Fibroblast of mammary gland (primary cell): ENCODE results near the gene PAQR7.
A peak's percentile ranks its signal among the peaks of the same experiment; 100 is the strongest.

Experiments
- DNase-seq: peaks from one replicate; pipeline ENCODE4 v3.0.0-alpha.2; 2010; ENCODE audit warnings: low read depth
- H3K4me3 ChIP-seq: 2 replicates; pipeline ENCODE4 v1.5.1; 2011; ENCODE audit warnings: low read depth, mild to moderate bottlenecking, low read length, moderate library complexity; ENCODE audit not compliant: control insufficient read depth
- CTCF ChIP-seq: conservative IDR thresholded peaks from 2 replicates; pipeline ENCODE4 v1.5.1; 2011; ENCODE audit warnings: low read depth, low read length, inconsistent platforms; ENCODE audit not compliant: control insufficient read depth, insufficient read depth

Gene PAQR7

GRCh38 chr1:25829046-25829445, 46.5 kb downstream of the PAQR7 start:
- DNase-seq: no peak
- TF ChIP-seq CTCF: no peak
- H3K4me3 ChIP-seq: no peak overlapping the region

GRCh38 chr1:25828491-25828890, 47.0 kb downstream of the PAQR7 start:
- no peak for TF ChIP-seq CTCF
- H3K4me3 ChIP-seq: no peak overlapping the region
- no peak for DNase-seq

- no peak for DNase-seq
- no peak overlapping the region for H3K4me3 ChIP-seq
- no peak for TF ChIP-seq CTCF
These were observed 48.9 kb downstream of the PAQR7 start for GRCh38 chr1:25826571-25826970.

- DNase-seq: no peak
- TF ChIP-seq CTCF: no peak
- H3K4me3 ChIP-seq: no peak overlapping the region
These were observed 49.9 kb downstream of the PAQR7 start for GRCh38 chr1:25825605-25826004.

- TF ChIP-seq CTCF: no peak
- no peak overlapping the region for H3K4me3 ChIP-seq
- DNase-seq: peak; percentile 84
These were observed 53.8 kb downstream of the PAQR7 start for GRCh38 chr1:25821630-25822091.

GRCh38 chr1:25821112-25821476, 54.4 kb downstream of the PAQR7 start:
- no peak for DNase-seq
- peak overlapping the region; percentile 89 for H3K4me3 ChIP-seq
- no peak for TF ChIP-seq CTCF

- H3K4me3 ChIP-seq: peak overlapping the region; percentile 89
- peak; percentile 66 for DNase-seq
- no peak for TF ChIP-seq CTCF
These were observed 55.0 kb downstream of the PAQR7 start for GRCh38 chr1:25820247-25821111.
